ENCODE measurements around the gene DOCK11. TPM values are rescaled to one million over a fixed set of nuclear protein-coding genes. Genes with fewer than 3 reads are reported as not detected.
"Not testable (repeated sequence)": the region's sequence is repeated elsewhere in the genome, so short reads cannot be mapped to it uniquely, and the experiment has no call there.

The DOCK11 gene
- 10 to 100 TPM; 41.6 to 44.9 TPM for total RNA-seq

- H3K9me3 Mint-ChIP-seq: no peaks in the 10 kb centered on the region
- DNase-seq (ENCODE audit: low spot score in 2 of 2) (peak; percentile 59 to 80), ATAC-seq (peak; percentile 81 to 83)
- peak within 1 kb of the TSS; percentile 94 to 95 for H3K27ac Mint-ChIP-seq
- peaks cover 5 to 11% of the 10 kb centered on the region in 2 donors for H3K36me3 Mint-ChIP-seq
Measured at GRCh38 chrX:118495061-118495921, at the start of gene DOCK11. TSS of gene DOCK11 (plus strand) at chrX:118495815. CDS start at chrX:118495972, 157 bp downstream.

DNA sequence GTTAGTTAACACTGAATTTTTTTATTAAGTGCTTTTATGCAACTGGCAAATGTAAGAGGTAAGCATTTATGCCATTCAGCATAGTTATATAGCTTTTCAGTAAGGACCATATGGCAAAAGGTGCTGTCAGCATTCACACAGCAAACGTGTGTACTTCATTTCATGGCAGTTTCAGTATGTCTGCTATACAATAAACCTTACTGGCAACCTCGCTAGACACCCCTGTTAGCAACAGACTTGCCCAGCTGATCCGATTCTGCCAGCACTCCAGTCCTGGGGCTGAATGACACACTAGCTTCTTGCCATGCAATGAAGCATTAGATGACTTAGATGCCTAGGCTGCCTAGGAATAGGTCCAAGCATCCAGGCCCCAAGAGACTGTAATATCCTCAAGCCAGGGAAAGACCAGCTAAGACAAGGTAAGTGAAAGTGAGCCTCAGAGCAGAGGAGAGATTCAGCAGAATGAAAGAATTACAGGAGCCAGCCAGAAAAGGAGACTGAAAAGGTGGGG, 47.3 kb upstream of the DOCK11 start:
- no peak for DNase-seq (ENCODE audit: low spot score in 2 of 2)
- no peaks in the 10 kb centered on the region for H3K9me3 Mint-ChIP-seq
- no peak for ATAC-seq
- no peak overlapping the region for H3K27ac Mint-ChIP-seq
- no peaks in the 10 kb centered on the region for H3K36me3 Mint-ChIP-seq

DNA sequence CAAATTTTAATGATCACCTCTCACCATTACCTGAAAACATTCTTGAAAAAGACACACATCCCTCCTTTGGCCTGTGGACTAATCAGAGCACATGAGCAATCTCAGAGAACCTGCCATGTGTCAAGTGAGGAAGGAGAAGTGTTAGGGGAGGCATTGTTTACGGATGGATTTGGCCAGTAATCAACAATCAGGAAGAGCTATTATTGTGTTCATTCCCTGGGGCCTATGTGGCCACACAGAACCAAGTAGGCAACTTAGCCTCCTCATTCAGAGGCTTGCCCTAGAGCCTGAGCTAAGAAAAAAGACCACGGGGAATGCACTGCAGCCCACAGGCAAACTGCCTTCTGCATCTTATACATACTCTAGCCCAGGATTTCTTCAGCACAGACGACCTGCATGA, 40.6 kb upstream of the DOCK11 start:
- Mint-ChIP-seq H3K27ac (no peak overlapping the region), H3K36me3 (no peaks in the 10 kb centered on the region), H3K9me3 (no peaks in the 10 kb centered on the region)
- no peak for DNase-seq (ENCODE audit: low spot score in 2 of 2)
- ATAC-seq: no peak

DNA sequence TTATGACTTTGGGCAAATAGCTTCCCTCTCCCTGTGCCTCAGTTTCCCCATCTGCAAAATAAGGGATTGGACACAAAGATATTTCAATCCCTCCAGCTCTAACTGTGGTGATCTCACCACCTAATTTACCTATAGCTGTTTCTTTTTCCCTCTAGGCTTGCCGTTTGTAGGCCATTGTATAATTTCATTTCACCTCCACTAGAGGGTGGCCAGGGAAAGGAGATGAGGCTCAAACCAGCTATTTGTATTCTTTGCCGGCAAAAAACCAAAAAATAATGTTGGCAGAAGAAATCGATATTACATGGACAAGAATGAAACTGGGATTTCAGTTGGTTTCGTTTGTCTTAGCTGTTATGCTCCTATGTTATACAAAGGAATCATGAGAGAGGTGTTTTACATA, 36.1 kb upstream of the DOCK11 start:
- Mint-ChIP-seq H3K36me3 (no peaks in the 10 kb centered on the region), H3K9me3 (no peaks in the 10 kb centered on the region), H3K27ac (no peak overlapping the region)
- ATAC-seq: peak; percentile 49 to 66
- peak in 1 of 2 donors; percentile 4 for DNase-seq (ENCODE audit: low spot score in 2 of 2)

DNA sequence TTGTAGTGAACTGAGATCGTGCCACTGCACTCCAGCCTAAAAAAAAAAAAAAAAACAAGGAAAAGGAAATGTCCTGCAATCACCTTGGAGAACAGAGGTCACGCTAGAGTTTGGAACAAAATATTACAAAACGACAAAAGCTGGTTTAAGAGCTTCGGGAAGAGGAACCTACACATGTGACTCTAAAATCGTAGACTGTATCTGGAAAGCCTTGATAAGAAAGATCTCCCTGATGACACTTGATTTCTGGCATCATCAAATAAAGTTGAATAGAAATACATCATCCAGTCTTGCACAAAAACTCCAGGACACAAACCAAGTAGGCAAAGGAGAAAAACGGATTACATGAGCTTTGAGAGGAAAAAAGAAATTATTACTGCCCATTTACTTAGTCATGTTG, 31.1 kb upstream of the DOCK11 start:
- Mint-ChIP-seq H3K27ac (no peak overlapping the region), H3K9me3 (no peaks in the 10 kb centered on the region), H3K36me3 (no peaks in the 10 kb centered on the region)
- ATAC-seq (no peak), DNase-seq (ENCODE audit: low spot score in 2 of 2) (no peak)

DNA sequence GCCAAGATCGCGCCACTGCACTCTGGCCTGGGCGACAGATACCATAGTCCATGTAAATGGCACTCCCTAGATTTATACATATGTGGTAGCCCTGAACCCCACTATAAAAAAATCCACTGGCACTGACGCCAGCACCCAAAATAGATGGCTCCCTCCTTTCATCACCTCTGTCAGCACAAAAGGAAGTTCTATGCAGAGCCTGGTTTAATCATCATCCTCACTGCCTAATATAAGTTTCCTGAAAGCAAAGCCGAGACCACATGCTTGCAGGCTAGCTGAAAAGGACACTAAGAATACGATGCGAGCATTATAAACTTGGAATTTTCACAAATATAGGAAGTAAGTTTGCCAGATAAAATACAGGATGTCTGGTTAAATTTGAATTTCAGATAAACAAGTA, 27.5 kb upstream of the DOCK11 start:
- Mint-ChIP-seq H3K36me3 (no peaks in the 10 kb centered on the region), H3K27ac (no peak overlapping the region), H3K9me3 (no peaks in the 10 kb centered on the region)
- ATAC-seq: no peak
- no peak for DNase-seq (ENCODE audit: low spot score in 2 of 2)

- not testable (repeated sequence) for H3K9me3 Mint-ChIP-seq; H3K27ac Mint-ChIP-seq; DNase-seq (ENCODE audit: low spot score in 2 of 2); H3K36me3 Mint-ChIP-seq; ATAC-seq
Measured at GRCh38 chrX:118470721-118471347, 24.8 kb upstream of the DOCK11 start.

DNA sequence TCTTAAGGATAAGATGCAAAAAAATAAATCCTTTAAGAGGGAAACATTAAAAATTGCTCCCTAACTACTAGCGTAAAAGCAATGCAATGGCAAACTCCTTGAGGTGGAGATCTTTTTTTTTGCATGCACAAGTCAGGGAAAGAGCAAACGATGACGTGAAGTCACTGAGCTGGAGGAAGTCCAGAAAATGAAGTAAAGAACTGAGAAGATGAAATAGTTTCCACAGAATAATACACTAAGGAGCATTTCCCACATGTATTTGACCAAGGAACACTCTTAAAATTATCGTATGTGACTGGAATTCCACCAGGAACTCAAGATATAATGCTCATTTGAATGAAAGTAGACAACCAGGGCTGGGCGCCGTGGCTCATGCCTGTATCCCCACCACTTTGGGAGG, 21.0 kb upstream of the DOCK11 start:
- ATAC-seq: no peak
- DNase-seq (ENCODE audit: low spot score in 2 of 2): no peak
- Mint-ChIP-seq H3K9me3 (no peaks in the 10 kb centered on the region), H3K27ac (no peak overlapping the region), H3K36me3 (no peaks in the 10 kb centered on the region)

- ATAC-seq (no peak), DNase-seq (ENCODE audit: low spot score in 2 of 2) (no peak)
- Mint-ChIP-seq H3K27ac (no peak overlapping the region), H3K36me3 (no peaks in the 10 kb centered on the region), H3K9me3 (no peaks in the 10 kb centered on the region)
Measured at GRCh38 chrX:118475903-118476302, 19.7 kb upstream of the DOCK11 start.

- Mint-ChIP-seq H3K9me3 (no peaks in the 10 kb centered on the region), H3K36me3 (no peaks in the 10 kb centered on the region), H3K27ac (no peak overlapping the region)
- ATAC-seq (no peak), DNase-seq (ENCODE audit: low spot score in 2 of 2) (no peak)
Measured at GRCh38 chrX:118480172-118480571, 15.4 kb upstream of the DOCK11 start.

DNA sequence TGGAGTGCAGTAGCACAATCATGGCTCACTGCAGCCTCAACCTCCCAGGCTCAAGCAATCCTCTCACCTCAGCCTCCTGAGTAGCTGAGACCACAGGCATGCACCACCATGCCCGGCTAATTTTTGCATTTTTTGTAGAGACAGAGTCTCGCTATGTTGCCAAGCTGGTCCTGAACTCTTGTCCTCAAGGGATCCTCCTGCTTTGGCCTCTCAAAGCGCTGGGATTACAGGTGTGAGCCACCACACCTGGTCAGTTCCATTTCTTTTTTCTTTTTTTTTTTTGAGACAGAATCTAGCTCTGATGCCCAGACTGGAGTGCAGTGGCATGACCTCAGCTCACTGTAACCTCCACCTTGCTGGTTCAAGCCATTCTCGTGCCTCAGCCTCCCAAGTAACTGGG, 13.2 kb upstream of the DOCK11 start:
- H3K9me3 Mint-ChIP-seq; ATAC-seq; H3K27ac Mint-ChIP-seq; DNase-seq (ENCODE audit: low spot score in 2 of 2); H3K36me3 Mint-ChIP-seq: not testable (repeated sequence)

DNA sequence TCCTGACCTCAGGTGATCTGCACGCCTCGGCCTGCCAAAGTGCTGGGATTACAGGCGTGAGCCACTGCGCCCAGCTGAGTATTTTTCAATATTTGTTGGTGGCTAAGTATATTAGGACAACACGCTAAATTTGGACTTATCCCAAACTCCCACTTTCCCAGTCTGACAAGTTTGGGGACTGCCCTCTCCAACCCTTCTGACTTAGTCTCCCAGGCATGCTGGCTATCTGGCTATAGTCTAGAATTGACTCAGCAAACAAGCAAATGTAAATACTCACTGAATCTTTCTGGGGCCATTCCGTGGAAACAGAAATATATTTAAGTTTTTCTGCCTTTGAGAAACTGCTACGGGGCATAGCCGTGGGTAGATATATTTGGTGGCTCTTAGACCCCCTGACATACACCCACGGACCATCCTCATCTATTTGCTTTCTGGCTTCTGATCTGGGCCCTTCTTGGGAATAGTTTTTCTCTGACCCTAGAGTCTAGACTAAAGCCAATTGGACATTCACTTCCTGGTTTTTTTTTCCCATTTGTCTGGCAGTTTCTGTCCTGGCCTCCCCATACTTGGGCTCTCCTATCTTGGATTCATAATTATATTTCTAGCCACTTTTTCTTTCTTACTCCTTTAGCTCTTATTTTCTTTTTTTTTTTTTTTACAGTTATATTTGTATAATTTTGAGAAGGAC, 11.3 kb upstream of the DOCK11 start:
- no peak overlapping the region for H3K27ac Mint-ChIP-seq
- DNase-seq (ENCODE audit: low spot score in 2 of 2) (no peak), ATAC-seq (no peak)
- H3K9me3 Mint-ChIP-seq: no peaks in the 10 kb centered on the region
- no peaks in the 10 kb centered on the region for H3K36me3 Mint-ChIP-seq

DNA sequence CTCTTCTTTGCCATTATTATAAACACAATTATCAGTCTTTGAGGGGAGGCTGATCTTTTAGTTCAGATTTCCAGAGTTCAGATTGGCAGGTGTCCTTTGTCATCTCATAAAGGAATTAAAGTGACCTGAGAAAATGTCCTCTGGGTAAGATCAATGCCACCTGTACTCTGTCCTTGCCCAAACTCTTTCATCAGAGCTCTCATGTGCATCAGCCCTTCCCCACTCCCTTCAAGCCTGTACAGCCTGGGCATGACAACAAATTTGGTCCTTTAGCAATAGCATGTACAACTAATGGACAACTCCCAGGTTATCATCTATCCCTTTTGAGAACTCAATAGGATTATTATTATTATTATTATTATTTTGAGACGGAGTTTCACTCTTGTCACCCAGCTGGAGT, 8.9 kb upstream of the DOCK11 start:
- not testable (repeated sequence) for H3K36me3 Mint-ChIP-seq; H3K9me3 Mint-ChIP-seq; ATAC-seq; H3K27ac Mint-ChIP-seq; DNase-seq (ENCODE audit: low spot score in 2 of 2)

DNA sequence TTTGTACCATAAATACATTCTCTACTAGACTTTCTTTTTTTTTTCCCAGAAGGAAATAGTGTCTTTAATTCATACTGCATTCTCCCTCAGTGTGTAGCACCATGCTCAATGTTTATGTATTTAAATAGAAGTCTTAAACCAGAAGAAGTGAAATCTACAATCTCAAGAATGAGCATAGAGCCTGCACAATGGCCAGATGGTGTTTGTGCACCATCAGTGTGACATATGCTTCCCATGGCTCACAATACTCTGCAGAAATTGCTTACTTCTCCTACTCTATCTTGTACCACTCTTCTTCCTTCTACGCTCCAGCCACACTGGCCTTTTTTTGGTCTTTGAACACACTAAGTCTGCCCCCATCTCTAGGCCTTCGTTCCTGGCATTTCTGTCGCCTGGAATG, 2.6 kb upstream of the DOCK11 start:
- ATAC-seq (no peak), DNase-seq (ENCODE audit: low spot score in 2 of 2) (no peak)
- peaks cover 5 to 11% of the 10 kb centered on the region in 2 donors for H3K36me3 Mint-ChIP-seq
- no peak overlapping the region for H3K27ac Mint-ChIP-seq
- H3K9me3 Mint-ChIP-seq: no peaks in the 10 kb centered on the region

- H3K9me3 Mint-ChIP-seq: no peaks in the 10 kb centered on the region
Measured at GRCh38 chrX:118493653-118494297, 1.8 kb upstream of the DOCK11 start.

DNA sequence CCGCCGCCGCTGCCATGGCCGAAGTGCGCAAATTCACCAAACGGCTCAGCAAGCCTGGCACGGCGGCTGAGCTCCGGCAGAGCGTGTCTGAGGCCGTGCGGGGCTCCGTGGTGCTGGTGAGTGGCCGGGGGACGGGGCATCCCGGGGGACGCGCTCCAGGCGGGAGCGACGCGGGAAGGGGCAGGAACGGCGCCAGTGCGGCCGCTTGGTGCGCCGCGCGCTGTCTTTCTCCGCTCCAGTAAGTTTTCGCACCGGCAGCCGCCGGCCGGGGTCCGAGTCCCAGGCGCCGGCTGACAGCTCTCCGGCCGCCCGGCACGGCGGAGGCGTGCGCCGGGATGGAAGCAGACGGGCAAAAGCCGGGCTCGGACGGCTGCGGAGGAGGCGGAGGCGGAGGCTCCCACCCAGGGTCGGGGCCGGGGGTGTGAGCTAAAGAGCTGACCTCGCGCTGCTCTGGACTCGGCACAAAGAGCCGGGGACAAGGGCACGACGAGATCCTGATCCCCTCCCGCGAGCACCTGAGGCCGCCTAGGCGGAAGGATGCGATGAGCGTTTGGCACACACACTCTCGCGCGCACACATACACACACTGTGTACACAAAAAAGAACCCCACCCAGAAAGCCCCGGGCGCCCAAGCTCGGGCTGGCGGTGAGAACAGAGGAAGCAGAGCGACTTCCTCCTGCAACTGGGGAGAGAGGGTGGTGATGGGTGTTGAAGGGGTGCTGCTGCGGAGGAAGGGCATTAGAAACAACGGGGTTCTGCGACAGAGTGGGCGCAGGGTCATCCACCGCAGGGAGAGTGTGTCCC, 545 bp downstream of the DOCK11 start:
- peak overlapping the region; percentile 94 to 95 for H3K27ac Mint-ChIP-seq

More at GRCh38 chrX:118493653-118494297, 1.8 kb upstream of the DOCK11 start:
- DNase-seq (ENCODE audit: low spot score in 2 of 2) (no peak), ATAC-seq (no peak)
- Mint-ChIP-seq H3K36me3 (peaks cover 5 to 11% of the 10 kb centered on the region in 2 donors), H3K27ac (no peak overlapping the region)

More for the DNA sequence above, 545 bp downstream of the DOCK11 start:
- Mint-ChIP-seq H3K9me3 (no peaks in the 10 kb centered on the region), H3K36me3 (peaks cover 5 to 11% of the 10 kb centered on the region in 2 donors)
- ATAC-seq (peak; percentile 67 to 75), DNase-seq (ENCODE audit: low spot score in 2 of 2) (peak; percentile 64 to 65)
